ENCODE data around the gene DNAJC5. TPM values are rescaled to one million over a fixed set of nuclear protein-coding genes. Genes with fewer than 3 reads are reported as not detected.

Gene DNAJC5
- total and polyA plus RNA-seq, 10 donors, result 12.7 to 83.1 (median 58.6) TPM

GRCh38 chr20:63903796-63904561 is 9.1 kb downstream of the DNAJC5 start:
- Histone ChIP-seq H3K4me1 (peaks cover 5 to 100% (median 73%) of the 10 kb centered on the region in 6 donors), H3K9me3 (no peaks in the 10 kb centered on the region), H3K27ac (peak overlapping the region in 7 of 8 donors; percentile 39 to 97 (median 71)), H3K36me3 (peaks cover 0 to 45% (median 1%) of the 10 kb centered on the region in 6 donors), H3K4me3 (peak overlapping the region in 1 of 8 donors; percentile 25), H3K27me3 (replicated peaks in 1 of 7) (no peaks in the 10 kb centered on the region)
- peak in 1 of 3 donors; percentile 24 for TF ChIP-seq POLR2AphosphoS5 (IDR thresholded peaks at IDR 0.05)
- TF ChIP-seq POLR2A (IDR thresholded peaks at IDR 0.05), result no peak
- WGBS, 5 donors, result 49 to 84% (median 72%) methylated on average over 11 of the region's 11 CpGs
- no peak for DNase-seq
- intact Hi-C loops (cut with DNase I; ENCODE audit: low total_unique reads), result no loop called here

- Histone ChIP-seq H3K36me3 (peaks cover 0 to 36% (median 0%) of the 10 kb centered on the region in 6 donors), H3K4me1 (peaks cover 19 to 100% (median 69%) of the 10 kb centered on the region in 6 donors), H3K27ac (peak overlapping the region in 3 of 8 donors; percentile 13 to 97 (median 24)), H3K9me3 (no peaks in the 10 kb centered on the region), H3K27me3 (replicated peaks in 1 of 7) (no peaks in the 10 kb centered on the region), H3K4me3 (no peak overlapping the region)
- intact Hi-C loops (cut with DNase I; ENCODE audit: low total_unique reads), result loop anchor here (2.0 kb wide), 1 partner anchor 65 kb away; no protein-coding TSS in a partner anchor
- TF ChIP-seq POLR2AphosphoS5 (IDR thresholded peaks at IDR 0.05) (no peak), POLR2A (IDR thresholded peaks at IDR 0.05) (no peak), CTCF (IDR thresholded peaks at IDR 0.05 in 8 of 11, conservative IDR thresholded peaks at IDR 0.05 in 3 of 11) (no peak)
- no peak for DNase-seq
- 63 to 77% (median 67%) methylated on average over 14 to 16 of the region's 16 CpGs for WGBS, 5 donors
Measured at GRCh38 chr20:63908008-63908682, 13.2 kb downstream of the DNAJC5 start.

DNA sequence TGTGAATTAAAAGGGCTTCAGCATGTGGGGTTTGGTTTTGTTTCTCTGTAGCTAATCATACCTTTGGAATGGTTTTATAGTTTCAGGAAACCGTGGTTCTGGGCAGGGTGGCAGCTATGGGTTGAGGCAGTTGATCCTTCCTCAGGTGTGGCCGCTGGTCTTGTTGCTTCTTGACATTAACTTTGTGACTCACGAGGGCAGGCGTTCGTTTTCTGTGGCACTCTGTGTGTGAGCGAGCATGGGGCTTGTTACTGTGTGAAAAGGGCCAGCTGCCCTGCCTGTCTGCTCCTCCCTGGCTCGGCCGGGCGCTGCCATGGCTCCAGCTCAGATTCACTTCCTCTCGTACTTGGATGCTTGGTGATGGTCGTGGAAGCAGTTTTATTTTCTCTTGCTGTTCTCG is 16.2 kb downstream of the DNAJC5 start:
- TF ChIP-seq POLR2A (IDR thresholded peaks at IDR 0.05) (no peak), POLR2AphosphoS5 (IDR thresholded peaks at IDR 0.05) (peak in 2 of 3 donors; percentile 26 to 47)

GRCh38 chr20:63913768-63914167 is 18.8 kb downstream of the DNAJC5 start:
- no peak for DNase-seq
- H3K36me3 ChIP-seq, result peaks cover 0 to 56% (median 11%) of the 10 kb centered on the region in 6 donors
- peaks cover 12 to 88% (median 45%) of the 10 kb centered on the region in 6 donors for H3K4me1 ChIP-seq
- 90 to 95% (median 94%) methylated on average over 12 of the region's 12 CpGs for WGBS, 5 donors
- no peak overlapping the region for H3K4me3 ChIP-seq
- H3K27me3 ChIP-seq (replicated peaks in 1 of 7), result no peaks in the 10 kb centered on the region
- H3K27ac ChIP-seq, result peak overlapping the region in 2 of 8 donors; percentile 18 to 69
- TF ChIP-seq CTCF (IDR thresholded peaks at IDR 0.05 in 8 of 11, conservative IDR thresholded peaks at IDR 0.05 in 3 of 11) (no peak), POLR2AphosphoS5 (IDR thresholded peaks at IDR 0.05) (no peak), POLR2A (IDR thresholded peaks at IDR 0.05) (no peak)
- intact Hi-C loops (cut with DNase I; ENCODE audit: low total_unique reads), result no loop called here
- H3K9me3 ChIP-seq, result peaks cover 0 to 15% (median 13%) of the 10 kb centered on the region in 8 donors

More for the DNA sequence above, 16.2 kb downstream of the DNAJC5 start:
- Histone ChIP-seq H3K9me3 (peaks cover 0 to 9% (median 6%) of the 10 kb centered on the region in 8 donors), H3K27me3 (replicated peaks in 1 of 7) (no peaks in the 10 kb centered on the region), H3K4me3 (no peak overlapping the region), H3K27ac (peak overlapping the region in 4 of 8 donors; percentile 32 to 69 (median 48)), H3K36me3 (peaks cover 0 to 35% (median 2%) of the 10 kb centered on the region in 6 donors), H3K4me1 (peaks cover 12 to 97% (median 49%) of the 10 kb centered on the region in 6 donors)
- 32 to 51% (median 42%) methylated on average over 12 of the region's 12 CpGs for WGBS, 5 donors
- intact Hi-C loops (cut with DNase I; ENCODE audit: low total_unique reads), result no loop called here
- DNase-seq, result no peak
